H1 (cell line): ENCODE data around the gene BRCC3. TPM values are rescaled to one million over a fixed set of nuclear protein-coding genes. Genes with fewer than 3 reads are reported as not detected.

Experiments used
- CTCF ChIA-PET: fragments of 300-600 bp; sonication (Branson Sonifier 250); formaldehyde crosslinking; loops from one replicate; lab custom pipeline; 2021; ENCODE audit not compliant: partially characterized antibody; lab: Charles Lee
- POLR2A ChIA-PET: fragments of 300-600 bp; sonication (Branson Sonifier 250); formaldehyde crosslinking; loops from one replicate; lab custom pipeline; 2021; ENCODE audit warnings: inconsistent platforms; ENCODE audit not compliant: partially characterized antibody; lab: Charles Lee
- DNase-seq, 2 experiments: peaks; one replicate each; pipeline versions ENCODE4 v3.0.0 to v3.0.0-alpha.2; 2010 to 2022; ENCODE audit warnings: low spot score in 2 of 2, low read depth in 1 of 2, mixed read lengths in 1 of 2
- FAIRE-seq: peaks from 2 replicates; lab custom pipeline; 2011; peaks lifted over from hg19 to GRCh38; lab: Jason Lieb, UNC
- H2AFZ ChIP-seq: 2 replicates; pipeline ENCODE4 v1.8.1; 2012; ENCODE audit warnings: low read length, inconsistent platforms
- H2AK5ac ChIP-seq: 2 replicates; pipeline ENCODE4 v1.6.1; 2013; ENCODE audit warnings: low read depth, low read length
- H2BK120ac ChIP-seq: replicated peaks from 2 replicates; pipeline ENCODE3; 2013; ENCODE audit warnings: low read depth, low read length, inconsistent platforms
- H2BK12ac ChIP-seq: 2 replicates; pipeline ENCODE4 v1.6.1; 2013; ENCODE audit warnings: low read depth, low read length
- H2BK15ac ChIP-seq: 2 replicates; pipeline ENCODE4 v1.6.1; 2013; ENCODE audit warnings: low read length
- H2BK20ac ChIP-seq: 2 replicates; pipeline ENCODE4 v1.6.1; 2013; ENCODE audit warnings: low read length
- H2BK5ac ChIP-seq: 2 replicates; pipeline ENCODE4 v1.6.1; 2013; ENCODE audit warnings: low read depth, low read length
- H3K14ac ChIP-seq: 2 replicates; pipeline ENCODE4 v1.6.1; 2013; ENCODE audit warnings: inconsistent platforms; ENCODE audit not compliant: insufficient read length
- H3K18ac ChIP-seq: 2 replicates; pipeline ENCODE4 v1.6.1; 2013; ENCODE audit warnings: low read length; ENCODE audit errors: extremely low read depth
- H3K23ac ChIP-seq: 2 replicates; pipeline ENCODE4 v1.6.1; 2013; ENCODE audit warnings: inconsistent platforms; ENCODE audit not compliant: insufficient read length
- H3K23me2 ChIP-seq: 2 replicates; pipeline ENCODE4 v1.6.1; 2013; ENCODE audit warnings: low read depth, low read length
- H3K27ac ChIP-seq: 2 replicates; pipeline ENCODE4 v1.6.1; 2011; ENCODE audit warnings: low read depth, low read length, inconsistent platforms
- H3K27me3 ChIP-seq, 4 experiments: replicated peaks in 1 of 4; 1 replicate in 1 of 4; 2 replicates in 3 of 4; pipeline versions ENCODE4 v1.6.1 to v1.8.1; 2011 to 2013; ENCODE audit warnings: low read length in 3 of 4, mild to moderate bottlenecking in 3 of 4, inconsistent platforms in 2 of 4, mixed read lengths in 2 of 4, moderate library complexity in 1 of 4; ENCODE audit not compliant: control insufficient read depth in 3 of 4, insufficient read depth in 3 of 4; ENCODE audit errors: extremely low read depth in 1 of 4
- H3K36me3 ChIP-seq, 4 experiments: 2 replicates each; pipeline versions ENCODE4 v1.6.1 to v1.8.1; 2011 to 2013; ENCODE audit warnings: mild to moderate bottlenecking in 4 of 4, low read length in 3 of 4, moderate library complexity in 2 of 4, control low read depth in 1 of 4, inconsistent platforms in 1 of 4; ENCODE audit not compliant: insufficient read depth in 4 of 4, control insufficient read depth in 2 of 4
- H3K4ac ChIP-seq: replicated peaks from 2 replicates; pipeline ENCODE3; 2013; ENCODE audit warnings: low read length, low read depth, mixed read lengths, inconsistent platforms; ENCODE audit not compliant: insufficient read length
- H3K4me1 ChIP-seq, 4 experiments: replicated peaks in 1 of 4; 1 replicate in 1 of 4; 2 replicates in 3 of 4; pipeline versions ENCODE4 v1.6.1 to v1.8.1; 2011 to 2013; ENCODE audit warnings: low read length in 3 of 4, inconsistent platforms in 2 of 4, mixed read lengths in 1 of 4; ENCODE audit not compliant: insufficient read depth in 4 of 4, control insufficient read depth in 3 of 4
- H3K4me2 ChIP-seq, 2 experiments: 2 replicates each; pipeline versions ENCODE4 v1.6.1 to v1.8.1; 2011 to 2013; ENCODE audit warnings: low read depth in 2 of 2, low read length in 2 of 2, control low read depth in 1 of 2, inconsistent platforms in 1 of 2, mild to moderate bottlenecking in 1 of 2; ENCODE audit not compliant: insufficient read depth in 1 of 2
- H3K4me3 ChIP-seq, 4 experiments: fragments of 200-600, 300-600 bp in 1 of 4; sonication (generic), shearing (Covaris generic), sonication (Bioruptor Twin) in 1 of 4; 2 replicates each; pipeline versions ENCODE4 v1.5.1 to v1.8.1; 2011 to 2016; ENCODE audit warnings: low read length in 4 of 4, low read depth in 3 of 4, control low read depth in 2 of 4, inconsistent platforms in 2 of 4, mild to moderate bottlenecking in 2 of 4, mixed read lengths in 1 of 4, moderate library complexity in 1 of 4; ENCODE audit not compliant: insufficient read depth in 2 of 4; ENCODE audit errors: extremely low read depth in 1 of 4
- H3K56ac ChIP-seq: replicated peaks from 2 replicates; pipeline ENCODE3; 2013; ENCODE audit warnings: low read depth, mild to moderate bottlenecking, mixed read lengths, low read length, inconsistent platforms; ENCODE audit not compliant: insufficient read length
- H3K79me1 ChIP-seq: 2 replicates; pipeline ENCODE4 v1.6.1; 2013; ENCODE audit warnings: low read depth, low read length, control low read depth
- H3K79me2 ChIP-seq, 2 experiments: 2 replicates each; pipeline versions ENCODE4 v1.6.1 to v1.8.1; 2012 to 2013; ENCODE audit warnings: low read length in 2 of 2, mild to moderate bottlenecking in 2 of 2, inconsistent platforms in 1 of 2; ENCODE audit not compliant: insufficient read depth in 2 of 2, control insufficient read depth in 1 of 2
- H3K9ac ChIP-seq, 4 experiments: replicated peaks in 1 of 4; 1 replicate in 1 of 4; 2 replicates in 3 of 4; pipeline versions ENCODE4 v1.6.1 to v1.8.1; 2011 to 2013; ENCODE audit warnings: low read depth in 3 of 4, low read length in 3 of 4, control low read depth in 2 of 4, mild to moderate bottlenecking in 2 of 4, moderate library complexity in 2 of 4, inconsistent platforms in 1 of 4; ENCODE audit errors: extremely low read depth in 1 of 4
- H3K9me3 ChIP-seq, 2 experiments: 2 replicates each; pipeline versions ENCODE4 v1.6.1 to v1.8.1; 2012 to 2013; ENCODE audit warnings: mild to moderate bottlenecking in 2 of 2, moderate library complexity in 2 of 2, control low read depth in 1 of 2, inconsistent platforms in 1 of 2, low read depth in 1 of 2, low read length in 1 of 2, mixed read lengths in 1 of 2; ENCODE audit not compliant: insufficient read depth in 2 of 2
- H4K20me1 ChIP-seq, 2 experiments: replicated peaks in 1 of 2; 2 replicates each; pipeline versions ENCODE3 to v1.8.1; 2011 to 2013; ENCODE audit warnings: inconsistent platforms in 2 of 2, low read length in 2 of 2, mild to moderate bottlenecking in 1 of 2; ENCODE audit not compliant: insufficient read depth in 2 of 2, control insufficient read depth in 1 of 2
- H4K5ac ChIP-seq: 2 replicates; pipeline ENCODE4 v1.6.1; 2013; ENCODE audit warnings: low read length, low read depth, mixed read lengths, inconsistent platforms; ENCODE audit not compliant: insufficient read length
- H4K8ac ChIP-seq: 2 replicates; pipeline ENCODE4 v1.8.0; 2013; ENCODE audit warnings: mild to moderate bottlenecking, moderate library complexity, low read length, inconsistent platforms; ENCODE audit not compliant: insufficient read depth; ENCODE audit errors: extremely low read depth
- H4K91ac ChIP-seq: replicated peaks from 2 replicates; pipeline ENCODE3; 2013; ENCODE audit warnings: low read length, mixed read lengths, inconsistent platforms; ENCODE audit not compliant: insufficient read length
- BCL11A ChIP-seq, 2 experiments: IDR thresholded peaks; one replicate each; pipeline ENCODE4 v1.6.1; 2011; ENCODE audit warnings: low read depth in 2 of 2, low read length in 2 of 2, mild to moderate bottlenecking in 2 of 2
- CBX5 ChIP-seq: fragments of 300-800, 300-1000 bp; sonication (generic); IDR thresholded peaks from 2 replicates; pipeline ENCODE4 v1.7.1; 2016; ENCODE audit warnings: antibody characterized with exemption, low read length, low read depth
- CEBPB ChIP-seq: IDR thresholded peaks from 2 replicates; pipeline ENCODE4 v1.6.1; 2012; ENCODE audit warnings: low read depth, low read length
- EGR1 ChIP-seq: IDR thresholded peaks from 2 replicates; pipeline ENCODE4 v1.6.1; 2011; ENCODE audit warnings: low read depth, low read length, borderline replicate concordance
- EP300 ChIP-seq, 2 experiments: IDR thresholded peaks; 1 replicate in 1 of 2; 2 replicates in 1 of 2; pipeline ENCODE4 v1.6.1; 2011 to 2012; ENCODE audit warnings: low read depth in 2 of 2, low read length in 2 of 2, mild to moderate bottlenecking in 2 of 2, borderline replicate concordance in 1 of 2, inconsistent platforms in 1 of 2, moderate library complexity in 1 of 2
- EZH2 ChIP-seq: fragments of 200-600 bp; sonication (generic); IDR thresholded peaks from 2 replicates; pipeline ENCODE4 v1.7.1; 2012; ENCODE audit warnings: low read depth, mild to moderate bottlenecking, moderate library complexity, low read length, inconsistent platforms; ENCODE audit not compliant: severe bottlenecking
- GTF2F1 ChIP-seq: IDR thresholded peaks from 2 replicates; pipeline ENCODE4 v1.6.1; 2012; ENCODE audit warnings: low read depth, low read length, improper control_type of control experiment, borderline replicate concordance
- KDM5A ChIP-seq: fragments of 200-600 bp; IDR thresholded peaks from 2 replicates; pipeline ENCODE4 v1.7.1; 2012; ENCODE audit warnings: mild to moderate bottlenecking, low read length, inconsistent platforms, mixed read lengths
- RXRA ChIP-seq: IDR thresholded peaks from 2 replicates; pipeline ENCODE4 v1.6.1; 2011; ENCODE audit warnings: low read depth, mild to moderate bottlenecking, low read length, moderate library complexity; ENCODE audit not compliant: insufficient read depth
- SIRT6 ChIP-seq: IDR thresholded peaks from one replicate; pipeline ENCODE4 v1.7.1; 2012; ENCODE audit warnings: low read length, inconsistent platforms
- SP2 ChIP-seq: IDR thresholded peaks from 2 replicates; pipeline ENCODE4 v1.6.1; 2012; ENCODE audit warnings: mild to moderate bottlenecking, low read length, inconsistent platforms
- SP4 ChIP-seq: IDR thresholded peaks from 2 replicates; pipeline ENCODE4 v1.6.1; 2012; ENCODE audit warnings: low read length, inconsistent platforms
- WGBS, 2 experiments: shearing (Covaris generic) in 1 of 2; methylation state at CpG; one replicate each; pipeline versions ENCODE4 v1.1.6 to v1.1.7; 2013 to 2015; ENCODE audit warnings: low lambda C conversion rate in 2 of 2, mixed read lengths in 2 of 2, inconsistent platforms in 1 of 2, low coverage in 1 of 2, missing lambda C conversion rate in 1 of 2; ENCODE audit not compliant: insufficient replicate concordance in 2 of 2, insufficient coverage in 1 of 2, insufficient read length in 1 of 2; ENCODE audit errors: extremely low coverage in 1 of 2, missing lambda C conversion rate in 1 of 2; 5-methylcytosine and 5-hydroxymethylcytosine counted together
- polyA plus RNA-seq, 7 experiments: library from polyadenylated mRNA; depleted of rRNA in 3 of 7; stranded (reverse) in 5 of 7; unstranded in 2 of 7; fragments of >200 nt in 5 of 7; fragments of 200-250 nt in 2 of 7; gene quantifications; 1 replicate in 5 of 7; 2 replicates in 1 of 7; 4 replicates in 1 of 7; pipeline versions ENCODE4 v1.2.1 to v1.2.3, GENCODE V29; 2011 to 2013; ENCODE audit warnings: missing spikeins in 2 of 7, mixed read lengths in 2 of 7
- total RNA-seq: library from RNA; stranded (reverse); fragmentation: NEBNext Ultra II Directional; extraction: Animal tissue kit (Norgen Biotek cat#: 25700); gene quantifications from 2 replicates; pipeline ENCODE4 v1.2.1, GENCODE V29; 2021

The BRCC3 gene
- total and polyA plus RNA-seq, 2 of the 8 experiments (the other 6 are each of a cell fraction or from before 2014, with no cell fraction given): 13.1 to 23.2 TPM

- Histone ChIP-seq H2BK20ac (no peak overlapping the region), H3K4me3 (peak overlapping the region; percentile 55 to 94 (median 78)), H3K9me3 (no peaks in the 10 kb centered on the region), H4K20me1 (no peaks in the 10 kb centered on the region), H4K91ac (no peak overlapping the region), H2BK120ac (no peak overlapping the region), H2BK15ac (no peak overlapping the region), H3K79me2 (peaks cover 0 to 20% of the 10 kb centered on the region in 2 experiments; a peak in 2 of 4 replicates), H2AK5ac (no peak overlapping the region), H3K79me1 (no peaks in the 10 kb centered on the region), H3K4me1 (no peaks in the 10 kb centered on the region), H2BK5ac (peak overlapping the region; percentile 60; the same call in 1 of the 2 replicates), H4K5ac (peak overlapping the region; percentile 87), H3K36me3 (peaks cover 0 to 11% (median 2%) of the 10 kb centered on the region in 4 experiments; a peak in 5 of 8 replicates), H3K4me2 (peak overlapping the region; percentile 61 to 65), H2BK12ac (no peak overlapping the region), H2AFZ (peak overlapping the region; percentile 100), H3K9ac (peak overlapping the region; percentile 56 to 89 (median 68)), H3K27me3 (no peaks in the 10 kb centered on the region), H3K27ac (peak overlapping the region; percentile 77), H3K18ac (peak overlapping the region; percentile 96), H3K4ac (no peak overlapping the region), H4K8ac (peak overlapping the region; percentile 62; the same call in 1 of the 2 replicates), H3K23ac (no peak overlapping the region), H3K14ac (no peak overlapping the region), H3K23me2 (0 out of 2 replicates have a peak, but pooled peaks cover 2% of the 10 kb centered on the region), H3K56ac (no peak overlapping the region)
- no peak for DNase-seq
- FAIRE-seq: no peak
- 5% methylated on average over 22 of the region's 25 CpGs; no CpG with 5 or more reads in 1 of the 2 experiments for WGBS, 2 experiments
- CTCF ChIA-PET: interaction anchor here (1.1 kb wide), 1 partner anchor 14 kb away, joined by 4 read pairs; no protein-coding TSS in a partner anchor
- POLR2A ChIA-PET: interaction anchor here (0.8 to 1.0 kb wide), 2 partner anchors 9 to 145 kb away, joined by 3 read pairs; partner anchors contain the start of gene VBP1
- TF ChIP-seq GTF2F1: no peak
- TF ChIP-seq SP2: no peak
- no peak for TF ChIP-seq SIRT6
- TF ChIP-seq EP300 (IDR thresholded peaks at IDR 0.05; ENCODE audit: borderline replicate concordance in 1 of 2, low read depth in 2 of 2, low read length in 2 of 2): no peak
- no peak for TF ChIP-seq KDM5A
- no peak for TF ChIP-seq BCL11A (IDR thresholded peaks at IDR 0.05; ENCODE audit: low read depth in 2 of 2, low read length in 2 of 2)
- TF ChIP-seq RXRA: no peak
- TF ChIP-seq EZH2: no peak
- no peak for TF ChIP-seq CBX5
- no peak for TF ChIP-seq SP4
- no peak for TF ChIP-seq CEBPB
- no peak for TF ChIP-seq EGR1
Measured at GRCh38 chrX:155071694-155072280, 479 bp downstream of the BRCC3 start.
